PC-9 (cell line): Measurements from ENCODE around the gene YAP1. TPM values are rescaled to one million over a fixed set of nuclear protein-coding genes. Genes with fewer than 3 reads are reported as not detected.

Experiments
- BruUV-seq: library from RNA; stranded (reverse); fragments of 400-500 nt; replicated peaks from 2 replicates; lab custom pipeline; 2021; lab: Mats Ljungman, UMichigan
- CTCF ChIA-PET: fragments of 300-600 bp; sonication (Branson Sonifier 250); formaldehyde crosslinking; loops from one replicate; lab custom pipeline; 2022; ENCODE audit warnings: antibody characterized with exemption; lab: Charles Lee
- POLR2A ChIA-PET: fragments of 300-600 bp; sonication (Branson Sonifier 250); formaldehyde crosslinking; loops from one replicate; lab custom pipeline; 2022; ENCODE audit warnings: antibody characterized with exemption; ENCODE audit not compliant: unreplicated experiment; lab: Charles Lee
- DNase-seq, 2 experiments: peaks; one replicate each; pipeline versions ENCODE4 v3.0.0 to v3.0.0-alpha.2; 2015 to 2022; ENCODE audit warnings: mixed read lengths in 1 of 2
- H2AFZ ChIP-seq: fragments of 200-600 bp; sonication (generic); 2 replicates; pipeline ENCODE4 v1.8.1; 2017; ENCODE audit warnings: antibody characterized with exemption
- H3F3A ChIP-seq: fragments of 200-600 bp; sonication (generic); 2 replicates; pipeline ENCODE4 v1.8.1; 2017; ENCODE audit warnings: antibody characterized with exemption, mild to moderate bottlenecking, low read depth; ENCODE audit not compliant: insufficient read depth
- H3K27ac ChIP-seq: fragments of 200-600 bp; sonication (generic); 2 replicates; pipeline ENCODE4 v1.6.1; 2016; ENCODE audit warnings: mixed run types
- H3K27me3 ChIP-seq: fragments of 200-600 bp; sonication (generic); 2 replicates; pipeline ENCODE4 v1.6.1; 2016; ENCODE audit warnings: low read depth, mixed run types; ENCODE audit not compliant: insufficient read depth
- H3K36me3 ChIP-seq: fragments of 200-600 bp; sonication (generic); 2 replicates; pipeline ENCODE4 v1.6.1; 2016; ENCODE audit warnings: low read depth, mixed run types
- H3K4me1 ChIP-seq: fragments of 200-600 bp; sonication (generic); replicated peaks from 2 replicates; pipeline ENCODE4 v1.6.1; 2016; ENCODE audit warnings: mixed run types; ENCODE audit not compliant: insufficient read depth
- H3K4me2 ChIP-seq: fragments of 200-600 bp; sonication (generic); 2 replicates; pipeline ENCODE4 v1.6.1; 2017; ENCODE audit warnings: mixed run types
- H3K4me3 ChIP-seq: fragments of 200-600 bp; sonication (generic); 2 replicates; pipeline ENCODE4 v1.6.1; 2016; ENCODE audit warnings: mixed run types
- H3K79me2 ChIP-seq: fragments of 200-600 bp; sonication (generic); 2 replicates; pipeline ENCODE4 v1.6.1; 2017; ENCODE audit warnings: low read depth, mixed run types
- H3K9me2 ChIP-seq: fragments of 200-600 bp; sonication (generic); 2 replicates; pipeline ENCODE4 v1.8.1; 2017; ENCODE audit warnings: mild to moderate bottlenecking; ENCODE audit not compliant: insufficient read depth
- H3K9me3 ChIP-seq: fragments of 200-600 bp; sonication (generic); 2 replicates; pipeline ENCODE4 v1.8.1; 2016; ENCODE audit warnings: low read depth; ENCODE audit not compliant: insufficient read depth
- H4K20me1 ChIP-seq: fragments of 200-600 bp; sonication (generic); 2 replicates; pipeline ENCODE4 v1.8.1; 2017; ENCODE audit not compliant: insufficient read depth
- CTCF ChIP-seq: fragments of 200-600 bp; sonication (generic); conservative IDR thresholded peaks from 2 replicates; pipeline ENCODE4 v1.6.1; 2017; ENCODE audit warnings: mixed run types, antibody characterized with exemption, mild to moderate bottlenecking, moderate library complexity
- EZH2 ChIP-seq: fragments of 200-600 bp; sonication (generic); IDR thresholded peaks from 2 replicates; pipeline ENCODE4 v1.8.0; 2017; ENCODE audit warnings: antibody characterized with exemption, low read depth
- intact Hi-C: fragments of 100-400 bp; cut with micrococcal nuclease; formaldehyde crosslinking; loops from one replicate; pipeline ENCODE4 v1.10.0; 2022; ENCODE audit not compliant: unreplicated experiment
- total RNA-seq: library from RNA; stranded (reverse); gene quantifications from 2 replicates; pipeline ENCODE4 v1.2.3, GENCODE V29; 2021

Gene YAP1
- total RNA-seq, 1 experiment from 2014 or later, result 111 TPM

- H3K27me3 ChIP-seq, result no peaks in the 10 kb centered on the region
- BruUV-seq, result no TSS peak
- ChIA-PET CTCF (no interaction called here), POLR2A (no interaction called here)
- peaks cover 25% of the 10 kb centered on the region for H3K36me3 ChIP-seq
- no peak overlapping the region for H3K4me2 ChIP-seq
- peaks cover 56% of the 10 kb centered on the region for H3K4me1 ChIP-seq
- H4K20me1 ChIP-seq, result no peaks in the 10 kb centered on the region
- no peaks in the 10 kb centered on the region for H3K9me2 ChIP-seq
- H3K27ac ChIP-seq, result no peak overlapping the region
- no peak for TF ChIP-seq CTCF
- no peak for TF ChIP-seq EZH2
- no peaks in the 10 kb centered on the region for H3K9me3 ChIP-seq
- intact Hi-C loops, result no loop called here
- peaks cover 29% of the 10 kb centered on the region for H3F3A ChIP-seq
- peaks cover 98% of the 10 kb centered on the region for H3K79me2 ChIP-seq
- H3K4me3 ChIP-seq, result no peak overlapping the region
- DNase-seq, result no peak
- H2AFZ ChIP-seq, result no peak overlapping the region
Measured at GRCh38 chr11:102142333-102142732, 32.1 kb downstream of the YAP1 start.

GRCh38 chr11:102143867-102144266 is 33.6 kb downstream of the YAP1 start:
- CTCF ChIA-PET, result interaction anchor here (0.6 kb wide), 1 partner anchor 229 kb away, joined by 4 read pairs; no protein-coding TSS in a partner anchor
- Histone ChIP-seq H3K9me3 (0 out of 2 replicates have a peak, but pooled peaks cover 5% of the 10 kb centered on the region), H4K20me1 (no peaks in the 10 kb centered on the region), H2AFZ (no peak overlapping the region), H3F3A (peaks cover 13% of the 10 kb centered on the region), H3K36me3 (peaks cover 25% of the 10 kb centered on the region), H3K79me2 (peaks cover 98% of the 10 kb centered on the region), H3K4me1 (peaks cover 45% of the 10 kb centered on the region), H3K4me3 (no peak overlapping the region), H3K9me2 (no peaks in the 10 kb centered on the region), H3K4me2 (no peak overlapping the region), H3K27ac (0 out of 2 replicates have a peak overlapping the region, but pooled peaks have one; percentile 18), H3K27me3 (no peaks in the 10 kb centered on the region)
- no peak for TF ChIP-seq CTCF
- no peak for TF ChIP-seq EZH2
- POLR2A ChIA-PET, result no interaction called here
- no TSS peak for BruUV-seq
- intact Hi-C loops, result no loop called here
- DNase-seq, result no peak

DNA sequence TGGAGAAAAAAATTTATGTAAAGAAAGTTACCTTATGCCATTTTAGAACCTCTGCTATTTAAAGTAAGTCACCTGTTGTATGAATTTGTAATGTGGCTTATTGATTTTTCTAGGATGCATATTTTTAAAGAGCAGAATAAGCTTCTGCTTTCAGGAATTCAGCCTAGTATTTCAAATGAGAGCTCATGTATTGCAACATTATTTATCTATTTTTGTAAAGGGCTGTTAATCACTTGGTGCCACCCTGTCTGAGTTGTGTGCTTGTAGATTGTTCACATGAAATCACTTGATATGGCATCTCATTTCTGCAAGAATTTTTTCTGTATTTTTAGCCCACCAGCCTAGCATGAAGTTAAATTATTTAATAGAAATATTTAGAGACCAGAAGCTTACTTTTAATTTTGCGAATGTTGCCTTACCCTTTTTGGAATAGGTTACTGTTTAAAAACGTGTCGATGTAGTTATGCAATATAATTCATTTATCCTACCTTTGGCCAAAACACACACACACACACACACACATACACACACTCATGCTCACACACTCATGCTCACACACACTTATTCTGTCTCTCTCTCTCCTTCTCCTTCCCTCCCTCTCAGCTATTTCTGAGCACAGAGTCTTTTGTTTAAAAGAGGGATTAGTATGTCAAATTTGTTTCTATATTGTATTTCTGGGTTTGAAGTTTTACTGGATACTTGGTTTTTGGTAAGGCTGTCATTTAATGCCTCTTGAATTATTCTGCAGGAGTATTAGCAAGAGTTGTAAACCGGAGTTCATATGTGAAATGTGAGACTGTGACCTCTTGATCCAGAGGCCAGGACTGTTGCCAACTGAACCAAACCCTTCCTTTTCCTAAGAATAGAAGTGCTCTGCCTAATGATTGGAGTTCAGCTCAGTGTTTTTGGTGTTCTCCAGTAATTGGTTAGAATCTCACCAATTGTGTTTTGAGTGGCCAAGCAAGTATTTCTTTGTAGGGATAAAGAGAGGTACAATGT is 34.4 kb downstream of the YAP1 start:
- intact Hi-C loops, result no loop called here
- Histone ChIP-seq H4K20me1 (no peaks in the 10 kb centered on the region), H3K79me2 (peaks cover 100% of the 10 kb centered on the region), H3K9me3 (0 out of 2 replicates have a peak, but pooled peaks cover 5% of the 10 kb centered on the region), H3K27ac (peak overlapping the region; percentile 18), H2AFZ (no peak overlapping the region), H3K4me3 (no peak overlapping the region), H3K27me3 (no peaks in the 10 kb centered on the region), H3F3A (peaks cover 5% of the 10 kb centered on the region), H3K4me2 (no peak overlapping the region), H3K4me1 (peaks cover 37% of the 10 kb centered on the region), H3K36me3 (peaks cover 25% of the 10 kb centered on the region), H3K9me2 (no peaks in the 10 kb centered on the region)
- POLR2A ChIA-PET, result interaction anchor here (0.6 to 0.7 kb wide), 2 partner anchors 14 to 204 kb away, joined by 4 to 6 read pairs; no protein-coding TSS in a partner anchor
- TF ChIP-seq CTCF, result no peak
- TF ChIP-seq EZH2, result no peak
- CTCF ChIA-PET, result interaction anchor here (0.6 kb wide), 1 partner anchor 230 kb away, joined by 4 read pairs; no protein-coding TSS in a partner anchor
- no peak for DNase-seq
- no TSS peak for BruUV-seq
